Stimulated activated CD8-positive, alpha-beta memory T cell treated with anti-CD3 and anti-CD28 coated beads, Interleukin-15, amount 100 ng/mL, for 48 hours (primary cell): ENCODE results near the gene SH3YL1.
A peak's percentile ranks its signal among the peaks of the same experiment; 100 is the strongest.
"Not testable (repeated sequence)": the region's sequence is repeated elsewhere in the genome, so short reads cannot be mapped to it uniquely, and the experiment has no call there.

Experiments
- DNase-seq, 2 donors: peaks; one replicate each; pipeline ENCODE4 v3.0.0-alpha.2; 2020; ENCODE audit warnings: low read depth in 2 of 2

SH3YL1 gene

DNA sequence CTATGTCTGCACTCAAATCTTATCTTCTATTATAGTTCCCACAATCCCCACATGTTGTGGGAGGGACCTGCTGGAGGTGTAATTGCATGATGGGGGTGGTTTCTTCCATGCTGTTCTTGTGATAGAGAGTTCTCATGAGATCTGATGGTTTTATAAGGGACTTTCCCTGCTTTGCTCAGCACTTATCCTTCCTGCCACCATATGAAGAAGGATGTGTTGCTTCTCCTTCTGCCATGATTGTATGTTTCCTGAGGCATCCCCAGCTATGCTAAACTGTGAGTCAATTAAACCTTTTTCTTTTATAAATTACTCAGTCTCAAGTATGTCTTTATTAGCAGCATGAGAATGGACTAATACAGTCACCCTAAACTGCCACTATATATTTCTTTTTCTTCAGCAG lies 79.1 kb downstream of the SH3YL1 start:
- DNase-seq: no peak

DNA sequence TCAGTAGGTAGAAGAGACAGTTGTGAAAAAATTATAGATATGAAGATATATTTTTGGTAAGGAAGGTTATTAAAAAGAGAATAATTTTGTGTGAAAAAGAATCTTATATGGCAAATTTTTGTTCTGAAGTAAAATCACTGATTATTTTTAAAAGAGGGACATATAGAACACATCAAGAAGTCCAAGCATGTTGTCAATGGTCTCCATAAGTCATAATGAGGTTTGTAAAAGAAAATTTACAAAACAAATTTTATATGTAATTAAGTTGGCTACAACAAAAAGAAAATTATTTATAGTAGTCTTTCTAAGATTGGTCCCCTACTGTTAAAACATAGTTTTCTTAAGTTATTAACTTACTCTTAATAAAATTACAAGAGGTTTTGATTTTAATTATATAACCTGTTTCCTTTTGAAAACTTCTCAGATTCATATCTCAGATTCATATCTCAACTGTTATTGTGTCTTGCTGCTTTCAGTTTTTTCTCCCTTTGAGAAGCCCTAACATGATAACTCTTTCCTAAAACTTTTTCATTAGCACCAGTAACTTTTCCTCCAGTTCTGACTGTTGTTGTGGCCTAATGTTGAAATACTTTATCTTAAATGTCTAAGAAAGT lies 81.2 kb downstream of the SH3YL1 start:
- no peak for DNase-seq

DNA sequence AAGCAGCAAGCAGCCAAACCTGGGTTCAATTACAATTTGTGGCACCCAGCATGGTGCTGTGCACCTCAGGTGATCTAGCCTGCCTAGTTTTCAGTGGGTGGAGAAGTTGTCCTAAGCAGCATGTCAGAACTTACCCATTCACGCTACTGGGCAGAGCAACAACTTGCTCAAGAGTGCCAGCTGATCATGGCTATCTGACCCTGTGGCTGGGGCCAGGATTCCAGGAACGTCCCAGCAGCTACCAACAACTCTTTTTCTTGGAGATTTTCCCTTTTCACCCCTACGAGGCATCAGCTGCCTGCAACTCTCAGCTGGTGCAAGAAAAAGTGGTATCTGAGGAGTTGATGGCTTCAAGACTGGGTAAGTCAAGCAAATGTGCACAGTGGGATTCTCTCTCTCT lies 83.5 kb downstream of the SH3YL1 start:
- no peak for DNase-seq

DNA sequence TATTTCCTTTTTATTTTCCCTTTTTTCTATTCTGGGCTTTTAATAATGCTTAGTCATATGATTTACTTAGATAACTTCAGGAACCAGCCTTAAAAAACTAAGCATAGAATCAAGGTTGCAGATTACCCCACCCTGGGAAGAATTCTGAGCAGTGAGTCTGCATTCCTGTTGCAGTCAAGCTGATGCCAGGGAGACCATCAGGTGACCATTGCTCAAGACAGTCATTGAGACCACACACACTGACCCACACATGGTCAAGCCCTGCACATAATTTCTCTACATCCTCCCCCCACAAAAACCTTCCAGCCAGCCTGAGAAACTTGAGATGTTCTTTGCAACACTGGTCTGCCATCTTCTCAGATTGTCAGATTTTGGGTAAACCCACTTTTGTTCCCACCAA lies 83.9 kb downstream of the SH3YL1 start:
- no peak for DNase-seq

DNA sequence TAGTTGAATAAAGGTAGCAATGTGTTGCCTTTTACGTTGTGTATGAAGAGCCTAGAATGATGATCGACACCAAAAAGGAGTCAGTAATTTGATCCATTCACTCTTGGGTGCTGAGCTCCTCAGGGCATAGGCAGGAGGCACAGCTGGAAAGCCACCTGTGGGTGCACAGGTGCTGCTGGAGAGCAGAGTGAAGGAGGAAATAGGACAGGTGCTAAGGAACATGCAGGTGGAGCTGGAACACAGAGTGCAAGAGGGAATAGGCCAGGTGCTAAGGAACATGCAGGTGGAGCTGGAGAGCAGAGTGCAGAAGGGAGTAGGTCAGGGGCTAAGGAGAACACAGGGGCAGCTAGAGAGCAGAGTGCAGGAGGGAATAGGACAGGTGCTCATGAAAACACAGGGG lies 86.1 kb downstream of the SH3YL1 start:
- no peak for DNase-seq

DNA sequence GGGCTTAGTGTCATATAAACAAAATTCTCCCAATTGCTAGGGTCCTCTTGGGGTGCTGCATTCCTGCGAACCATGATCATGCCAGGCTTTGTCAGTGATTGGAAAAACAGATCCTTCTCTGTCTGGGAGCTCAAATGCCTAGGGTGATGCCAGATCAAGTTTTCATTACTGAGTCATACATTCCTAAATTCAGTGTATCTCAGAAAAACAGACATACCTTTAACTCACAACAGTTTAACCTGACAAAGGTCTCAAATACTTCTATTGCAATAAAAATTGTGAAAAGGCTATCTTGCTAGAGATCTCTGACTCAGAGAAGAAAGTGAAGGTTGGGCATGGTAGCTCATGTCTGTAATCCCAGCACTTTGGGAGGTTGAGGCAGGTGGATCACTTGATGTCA lies 86.9 kb downstream of the SH3YL1 start:
- no peak for DNase-seq

DNA sequence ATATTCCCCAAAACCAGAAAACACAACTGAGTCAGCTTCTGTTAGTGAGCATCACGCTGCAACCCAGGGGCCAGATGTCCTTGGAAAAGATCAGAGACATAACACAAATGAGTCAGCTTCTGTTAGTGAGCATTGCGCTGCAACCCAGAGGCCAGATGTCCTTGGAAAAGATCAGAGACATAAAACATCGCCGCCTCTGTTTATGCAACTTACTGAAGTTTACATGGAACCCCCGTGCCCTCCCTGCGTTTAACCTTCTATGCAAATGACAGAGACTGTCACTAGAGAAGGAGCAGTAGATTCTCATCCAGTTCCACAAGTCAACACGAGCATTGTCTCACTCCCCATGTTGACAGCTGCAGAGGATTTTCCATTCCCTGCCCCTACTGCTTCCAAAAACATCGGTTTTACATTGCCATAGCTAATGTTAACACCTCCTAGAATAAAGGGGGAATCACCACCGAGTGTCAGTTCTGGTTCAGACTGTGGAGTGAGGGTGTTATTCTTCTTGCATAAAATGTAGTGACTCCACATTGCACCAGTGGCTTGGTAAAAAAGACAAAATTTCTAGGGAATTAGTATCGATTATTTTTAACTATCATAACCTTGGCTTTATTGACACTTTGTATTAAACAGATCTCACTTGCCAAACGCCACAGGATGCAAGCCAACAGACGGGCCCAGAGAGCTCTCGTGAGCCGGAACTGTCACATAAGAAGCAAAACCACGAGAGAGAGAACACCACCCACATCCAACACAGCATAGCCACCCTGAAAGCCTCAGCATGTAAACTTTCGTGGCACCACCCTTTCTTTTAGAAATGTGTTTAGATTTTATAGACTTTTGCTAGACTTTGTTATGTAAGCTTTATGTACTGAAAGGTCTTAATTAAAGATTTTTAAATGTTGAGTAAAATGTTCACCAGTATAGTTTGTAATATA lies 87.7 kb downstream of the SH3YL1 start:
- peak in 1 of 2 donors; percentile 26 for DNase-seq

DNA sequence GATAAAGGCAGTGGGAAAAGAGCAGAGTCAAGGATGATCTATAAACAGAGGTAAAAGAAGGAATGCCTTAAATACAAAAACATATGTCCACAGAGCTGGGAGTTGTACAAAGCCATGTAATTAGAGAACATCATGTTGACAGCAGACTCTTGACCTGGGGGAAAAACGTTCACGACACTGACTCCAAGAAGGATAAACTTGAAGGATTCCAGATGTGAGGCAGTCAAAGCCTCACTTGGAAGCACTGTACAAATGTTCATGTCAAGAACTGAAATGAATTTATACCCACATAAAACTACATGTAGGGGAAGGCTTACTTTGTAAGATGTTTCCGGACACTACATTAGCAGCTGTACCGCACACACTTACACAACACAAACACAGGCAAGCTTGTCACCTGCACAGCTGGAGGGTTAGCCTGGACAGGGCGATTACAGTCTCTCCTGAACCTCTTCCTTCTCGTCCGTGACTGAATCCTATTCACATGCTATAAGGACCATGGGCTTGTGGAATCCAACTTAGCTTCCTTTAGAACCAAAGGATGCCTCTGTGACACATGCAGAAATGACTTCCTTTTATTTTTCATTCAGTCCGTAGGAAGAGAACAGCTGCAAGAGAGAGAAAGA lies 88.6 kb downstream of the SH3YL1 start:
- DNase-seq: no peak

DNA sequence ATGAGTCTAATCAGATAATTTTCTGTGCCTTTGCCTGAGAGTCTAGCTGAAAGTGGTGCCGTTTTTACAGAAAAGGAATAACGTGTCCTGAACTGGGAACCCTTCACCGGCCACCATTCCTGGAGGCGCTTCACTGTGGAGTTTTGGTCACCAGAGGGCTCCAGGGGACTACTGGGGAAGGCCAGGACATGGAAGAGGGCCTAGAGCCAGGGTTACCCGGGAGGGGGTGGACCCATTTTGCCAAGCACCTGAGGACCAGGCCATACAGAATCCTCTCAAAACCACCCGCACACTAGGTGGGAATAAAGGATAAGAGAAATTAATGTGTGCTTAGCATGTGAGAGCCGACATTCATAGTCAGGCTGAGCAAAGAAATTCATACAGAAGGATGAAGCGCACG lies 91.7 kb downstream of the SH3YL1 start:
- DNase-seq: not testable (repeated sequence)

DNA sequence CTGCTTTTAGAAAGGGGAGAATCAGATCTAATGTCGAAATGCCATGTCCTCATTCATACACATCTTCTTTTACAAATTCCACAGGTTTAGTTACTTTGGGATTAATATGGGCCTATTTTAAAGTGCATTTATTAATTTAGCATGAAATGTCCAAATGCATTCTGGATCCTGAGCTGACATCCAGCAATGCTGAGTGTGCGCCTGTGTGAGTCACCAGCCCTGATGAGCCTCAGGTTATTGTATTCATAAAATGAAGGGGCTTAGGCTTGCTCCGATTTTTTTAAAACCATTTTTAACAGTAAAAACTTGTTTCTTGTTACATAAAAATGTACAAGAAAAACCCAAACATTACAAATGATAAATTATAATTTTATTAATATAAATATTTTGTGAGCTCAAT lies 94.1 kb downstream of the SH3YL1 start:
- DNase-seq: no peak
